Measurements from ENCODE around the gene EFNA3. TPM values are rescaled to one million over a fixed set of nuclear protein-coding genes. Genes with fewer than 3 reads are reported as not detected.

Gene EFNA3
- polyA plus RNA-seq, 1 donor (not counting 4 experiments of a cell fraction or from before 2014, with no cell fraction given) = 4.4 TPM

GRCh38 chr1:155110826-155111225 lies 32.2 kb downstream of the EFNA3 start:
- no peak overlapping the region for H2AFZ ChIP-seq (ENCODE audit: control insufficient read depth, low read length)
- no peaks in the 10 kb centered on the region for H3K9me1 ChIP-seq (ENCODE audit: control insufficient read depth, extremely low read depth, insufficient read depth, low read length)
- dilution Hi-C loops (cut with MboI; ENCODE audit: extremely low pct_ligation_motif_present, low sequenced_read_pairs) = no loop called here
- peaks cover 6% of the 10 kb centered on the region for H3K4me1 ChIP-seq (ENCODE audit: control insufficient read depth, extremely low read depth, insufficient read depth, low read length)
- no peaks in the 10 kb centered on the region for H3K79me2 ChIP-seq (ENCODE audit: control insufficient read depth, insufficient read depth, low read length)
- no peaks in the 10 kb centered on the region for H4K20me1 ChIP-seq (ENCODE audit: control insufficient read depth, extremely low read depth, insufficient read depth, low read length)
- H3K27ac ChIP-seq (ENCODE audit: control insufficient read depth, insufficient read depth, low read length) = no peak overlapping the region
- TF ChIP-seq EZH2 (IDR thresholded peaks at IDR 0.05; ENCODE audit: low read length) (no peak), CTCF (optimal IDR thresholded peaks at IDR 0.05 in 1 of 3, IDR thresholded peaks at IDR 0.05 in 1 of 3, conservative IDR thresholded peaks at IDR 0.05 in 1 of 3; ENCODE audit: extremely low read depth in 1 of 3, insufficient read depth in 2 of 3, low read length in 3 of 3) (no peak)
- no peak overlapping the region for H3K4me2 ChIP-seq (ENCODE audit: control insufficient read depth, extremely low read depth, insufficient read depth, low read depth, low read length)
- H3K27me3 ChIP-seq (ENCODE audit: control insufficient read depth, extremely low read depth, insufficient read depth, low read length) = no peaks in the 10 kb centered on the region
- no peaks in the 10 kb centered on the region for H3K36me3 ChIP-seq (ENCODE audit: control insufficient read depth in 2 of 2, extremely low read depth in 1 of 2, insufficient read depth in 2 of 2, low read length in 2 of 2)
- no peak overlapping the region for H3K4me3 ChIP-seq (ENCODE audit: control insufficient read depth in 2 of 3, extremely low read depth in 1 of 3, insufficient read depth in 2 of 3, low read depth in 1 of 3, low read length in 3 of 3)
- H3K9ac ChIP-seq (ENCODE audit: control insufficient read depth, extremely low read depth, insufficient read depth, low read length) = no peak overlapping the region
- no peaks in the 10 kb centered on the region for H3K9me3 ChIP-seq (ENCODE audit: control insufficient read depth, low read depth, low read length)
- no peak for DNase-seq (ENCODE audit: low read depth, low spot score)
- FAIRE-seq = no peak

GRCh38 chr1:155113450-155113980 lies 34.9 kb downstream of the EFNA3 start:
- H3K4me2 ChIP-seq (ENCODE audit: control insufficient read depth, extremely low read depth, insufficient read depth, low read depth, low read length) = no peak overlapping the region
- H3K79me2 ChIP-seq (ENCODE audit: control insufficient read depth, insufficient read depth, low read length) = no peaks in the 10 kb centered on the region
- no peak overlapping the region for H2AFZ ChIP-seq (ENCODE audit: control insufficient read depth, low read length)
- H3K4me1 ChIP-seq (ENCODE audit: control insufficient read depth, extremely low read depth, insufficient read depth, low read length) = peaks cover 6% of the 10 kb centered on the region
- H4K20me1 ChIP-seq (ENCODE audit: control insufficient read depth, extremely low read depth, insufficient read depth, low read length) = no peaks in the 10 kb centered on the region
- FAIRE-seq (no peak), DNase-seq (ENCODE audit: low read depth, low spot score) (no peak)
- no peaks in the 10 kb centered on the region for H3K36me3 ChIP-seq (ENCODE audit: control insufficient read depth in 2 of 2, extremely low read depth in 1 of 2, insufficient read depth in 2 of 2, low read length in 2 of 2)
- no peaks in the 10 kb centered on the region for H3K9me1 ChIP-seq (ENCODE audit: control insufficient read depth, extremely low read depth, insufficient read depth, low read length)
- H3K9me3 ChIP-seq (ENCODE audit: control insufficient read depth, low read depth, low read length) = no peaks in the 10 kb centered on the region
- H3K9ac ChIP-seq (ENCODE audit: control insufficient read depth, extremely low read depth, insufficient read depth, low read length) = no peak overlapping the region
- H3K27ac ChIP-seq (ENCODE audit: control insufficient read depth, insufficient read depth, low read length) = no peak overlapping the region
- dilution Hi-C loops (cut with MboI; ENCODE audit: extremely low pct_ligation_motif_present, low sequenced_read_pairs) = no loop called here
- TF ChIP-seq EZH2 (IDR thresholded peaks at IDR 0.05; ENCODE audit: low read length) (no peak), CTCF (optimal IDR thresholded peaks at IDR 0.05 in 1 of 3, IDR thresholded peaks at IDR 0.05 in 1 of 3, conservative IDR thresholded peaks at IDR 0.05 in 1 of 3; ENCODE audit: extremely low read depth in 1 of 3, insufficient read depth in 2 of 3, low read length in 3 of 3) (no peak)
- H3K27me3 ChIP-seq (ENCODE audit: control insufficient read depth, extremely low read depth, insufficient read depth, low read length) = peaks cover 3% of the 10 kb centered on the region
- H3K4me3 ChIP-seq (ENCODE audit: control insufficient read depth in 2 of 3, extremely low read depth in 1 of 3, insufficient read depth in 2 of 3, low read depth in 1 of 3, low read length in 3 of 3) = no peak overlapping the region

Measured in keratinocyte (primary cell).